ENCODE data around the gene HOXB1.

GRCh38 chr17:48546924-48547807 is 16.4 kb upstream of the HOXB1 start:
- TF ChIP-seq JUND (IDR thresholded peaks at IDR 0.05) = no peak
- no peak for TF ChIP-seq NR2F2 (IDR thresholded peaks at IDR 0.05)
- TF ChIP-seq, protein P1, sequence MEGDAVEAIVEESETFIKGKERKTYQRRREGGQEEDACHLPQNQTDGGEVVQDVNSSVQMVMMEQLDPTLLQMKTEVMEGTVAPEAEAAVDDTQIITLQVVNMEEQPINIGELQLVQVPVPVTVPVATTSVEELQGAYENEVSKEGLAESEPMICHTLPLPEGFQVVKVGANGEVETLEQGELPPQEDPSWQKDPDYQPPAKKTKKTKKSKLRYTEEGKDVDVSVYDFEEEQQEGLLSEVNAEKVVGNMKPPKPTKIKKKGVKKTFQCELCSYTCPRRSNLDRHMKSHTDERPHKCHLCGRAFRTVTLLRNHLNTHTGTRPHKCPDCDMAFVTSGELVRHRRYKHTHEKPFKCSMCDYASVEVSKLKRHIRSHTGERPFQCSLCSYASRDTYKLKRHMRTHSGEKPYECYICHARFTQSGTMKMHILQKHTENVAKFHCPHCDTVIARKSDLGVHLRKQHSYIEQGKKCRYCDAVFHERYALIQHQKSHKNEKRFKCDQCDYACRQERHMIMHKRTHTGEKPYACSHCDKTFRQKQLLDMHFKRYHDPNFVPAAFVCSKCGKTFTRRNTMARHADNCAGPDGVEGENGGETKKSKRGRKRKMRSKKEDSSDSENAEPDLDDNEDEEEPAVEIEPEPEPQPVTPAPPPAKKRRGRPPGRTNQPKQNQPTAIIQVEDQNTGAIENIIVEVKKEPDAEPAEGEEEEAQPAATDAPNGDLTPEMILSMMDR (IDR thresholded peaks at IDR 0.05; ENCODE audit: low read depth, low read length, missing input control) = no peak
- no peak for TF ChIP-seq SP1 (IDR thresholded peaks at IDR 0.05)
- TF ChIP-seq, protein P2, sequence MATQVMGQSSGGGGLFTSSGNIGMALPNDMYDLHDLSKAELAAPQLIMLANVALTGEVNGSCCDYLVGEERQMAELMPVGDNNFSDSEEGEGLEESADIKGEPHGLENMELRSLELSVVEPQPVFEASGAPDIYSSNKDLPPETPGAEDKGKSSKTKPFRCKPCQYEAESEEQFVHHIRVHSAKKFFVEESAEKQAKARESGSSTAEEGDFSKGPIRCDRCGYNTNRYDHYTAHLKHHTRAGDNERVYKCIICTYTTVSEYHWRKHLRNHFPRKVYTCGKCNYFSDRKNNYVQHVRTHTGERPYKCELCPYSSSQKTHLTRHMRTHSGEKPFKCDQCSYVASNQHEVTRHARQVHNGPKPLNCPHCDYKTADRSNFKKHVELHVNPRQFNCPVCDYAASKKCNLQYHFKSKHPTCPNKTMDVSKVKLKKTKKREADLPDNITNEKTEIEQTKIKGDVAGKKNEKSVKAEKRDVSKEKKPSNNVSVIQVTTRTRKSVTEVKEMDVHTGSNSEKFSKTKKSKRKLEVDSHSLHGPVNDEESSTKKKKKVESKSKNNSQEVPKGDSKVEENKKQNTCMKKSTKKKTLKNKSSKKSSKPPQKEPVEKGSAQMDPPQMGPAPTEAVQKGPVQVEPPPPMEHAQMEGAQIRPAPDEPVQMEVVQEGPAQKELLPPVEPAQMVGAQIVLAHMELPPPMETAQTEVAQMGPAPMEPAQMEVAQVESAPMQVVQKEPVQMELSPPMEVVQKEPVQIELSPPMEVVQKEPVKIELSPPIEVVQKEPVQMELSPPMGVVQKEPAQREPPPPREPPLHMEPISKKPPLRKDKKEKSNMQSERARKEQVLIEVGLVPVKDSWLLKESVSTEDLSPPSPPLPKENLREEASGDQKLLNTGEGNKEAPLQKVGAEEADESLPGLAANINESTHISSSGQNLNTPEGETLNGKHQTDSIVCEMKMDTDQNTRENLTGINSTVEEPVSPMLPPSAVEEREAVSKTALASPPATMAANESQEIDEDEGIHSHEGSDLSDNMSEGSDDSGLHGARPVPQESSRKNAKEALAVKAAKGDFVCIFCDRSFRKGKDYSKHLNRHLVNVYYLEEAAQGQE (IDR thresholded peaks at IDR 0.05) = no peak
- TF ChIP-seq, protein P3, sequence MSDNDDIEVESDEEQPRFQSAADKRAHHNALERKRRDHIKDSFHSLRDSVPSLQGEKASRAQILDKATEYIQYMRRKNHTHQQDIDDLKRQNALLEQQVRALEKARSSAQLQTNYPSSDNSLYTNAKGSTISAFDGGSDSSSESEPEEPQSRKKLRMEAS (IDR thresholded peaks at IDR 0.05) = no peak
- TF ChIP-seq ZBTB33 (IDR thresholded peaks at IDR 0.05) = no peak
- no peak for TF ChIP-seq FOXA1 (IDR thresholded peaks at IDR 0.05)
- no peak for TF ChIP-seq RXRA (IDR thresholded peaks at IDR 0.05)
- TF ChIP-seq TAF1 (conservative IDR thresholded peaks at IDR 0.05) = no peak
- TF ChIP-seq RAD21 (IDR thresholded peaks at IDR 0.05) = no peak
- no peak for TF ChIP-seq GABPA (IDR thresholded peaks at IDR 0.05 in 1 of 2, conservative IDR thresholded peaks at IDR 0.05 in 1 of 2)
